Activated CD4-positive, alpha-beta T cell treated with anti-CD3 and anti-CD28 coated beads for 24 hours (primary cell): Measurements from ENCODE around the gene BRF1.

Experiments used
- DNase-seq, 2 donors: peaks; one replicate each; pipeline ENCODE4 v3.0.0-alpha.2; 2020; ENCODE audit warnings: low read depth in 2 of 2

The BRF1 gene

GRCh38 chr14:105211086-105211757, 89.6 kb downstream of the BRF1 start:
- no peak for DNase-seq

- DNase-seq = no peak
These were observed 90.4 kb downstream of the BRF1 start for GRCh38 chr14:105210266-105211025.

GRCh38 chr14:105209646-105210045, 91.2 kb downstream of the BRF1 start:
- no peak for DNase-seq

GRCh38 chr14:105209091-105209490, 91.7 kb downstream of the BRF1 start:
- DNase-seq = no peak

GRCh38 chr14:105208738-105209075, 92.1 kb downstream of the BRF1 start:
- no peak for DNase-seq

- no peak for DNase-seq
These were observed 92.6 kb downstream of the BRF1 start for GRCh38 chr14:105207996-105208737.

- no peak for DNase-seq
These were observed 93.3 kb downstream of the BRF1 start for GRCh38 chr14:105207460-105207901.

GRCh38 chr14:105206873-105207272, 93.9 kb downstream of the BRF1 start:
- no peak for DNase-seq

GRCh38 chr14:105205673-105206208, 95.1 kb downstream of the BRF1 start:
- no peak for DNase-seq

GRCh38 chr14:105204931-105205672, 95.7 kb downstream of the BRF1 start:
- no peak for DNase-seq

- no peak for DNase-seq
These were observed 96.4 kb downstream of the BRF1 start for GRCh38 chr14:105204206-105204930.

GRCh38 chr14:105203701-105204100, 97.1 kb downstream of the BRF1 start:
- no peak for DNase-seq

GRCh38 chr14:105203057-105203531, 97.7 kb downstream of the BRF1 start:
- DNase-seq = peak; percentile 43 to 65

GRCh38 chr14:105201925-105202513, 98.8 kb downstream of the BRF1 start:
- peak in 1 of 2 donors; percentile 30 for DNase-seq

- no peak for DNase-seq
These were observed 99.5 kb downstream of the BRF1 start for GRCh38 chr14:105201156-105201924.

- no peak for DNase-seq
These were observed 100.2 kb downstream of the BRF1 start for GRCh38 chr14:105200641-105201040.

- no peak for DNase-seq
These were observed 100.7 kb downstream of the BRF1 start for GRCh38 chr14:105200074-105200473.

- no peak for DNase-seq
These were observed 101.7 kb downstream of the BRF1 start for GRCh38 chr14:105199093-105199492.

GRCh38 chr14:105198588-105198987, 102.2 kb downstream of the BRF1 start:
- DNase-seq = no peak

- no peak for DNase-seq
These were observed 103.6 kb downstream of the BRF1 start for GRCh38 chr14:105197211-105197641.
